HG03432 (cell line): ENCODE results near the gene NADK2.
"Not testable (repeated sequence)": the region's sequence is repeated elsewhere in the genome, so short reads cannot be mapped to it uniquely, and the experiment has no call there.

Source experiments
- ATAC-seq: cut with Tn5 transposase; IDR thresholded peaks from one replicate; pipeline ENCODE4 v1.9.1; 2021; ENCODE audit warnings: mild to moderate bottlenecking, moderate library complexity; ENCODE audit not compliant: unreplicated experiment

The NADK2 gene

DNA sequence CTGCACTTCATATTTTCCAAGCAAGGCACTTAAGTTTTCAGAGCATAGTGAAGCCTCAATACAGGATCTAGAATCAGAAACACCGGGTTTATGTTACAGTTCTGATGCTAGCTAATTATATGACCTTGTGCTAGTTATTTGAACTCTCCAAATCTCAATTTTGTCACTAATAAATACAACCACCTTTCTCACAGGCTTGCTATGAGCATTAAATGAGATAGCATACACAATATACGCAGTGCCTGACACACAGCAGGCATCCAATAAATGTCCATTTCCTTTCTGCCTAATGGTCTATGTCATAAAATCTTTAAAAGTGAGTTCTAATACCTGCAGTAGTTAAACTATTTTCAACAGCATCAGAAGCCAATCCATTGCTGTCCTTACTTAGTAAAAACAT, 32.9 kb downstream of the NADK2 start:
- no peak for ATAC-seq

DNA sequence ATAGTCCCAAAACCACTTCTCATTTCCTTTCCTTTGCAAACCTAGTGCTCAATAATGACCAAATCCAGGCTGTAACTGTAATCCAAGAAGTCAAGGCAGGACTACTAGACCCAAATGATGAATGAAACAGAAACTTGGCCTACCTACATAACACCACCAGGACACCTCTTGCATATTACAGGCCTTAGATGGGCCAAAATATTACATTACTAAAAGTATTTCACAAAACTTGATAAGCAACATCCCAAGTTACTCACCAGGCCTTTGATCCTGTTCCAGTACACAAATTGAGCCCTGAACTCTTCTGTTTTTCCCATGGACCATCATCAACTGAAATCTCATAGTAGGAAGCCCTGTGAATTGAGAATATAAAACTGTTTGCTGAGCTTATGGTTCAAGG, 34.8 kb downstream of the NADK2 start:
- ATAC-seq: no peak

DNA sequence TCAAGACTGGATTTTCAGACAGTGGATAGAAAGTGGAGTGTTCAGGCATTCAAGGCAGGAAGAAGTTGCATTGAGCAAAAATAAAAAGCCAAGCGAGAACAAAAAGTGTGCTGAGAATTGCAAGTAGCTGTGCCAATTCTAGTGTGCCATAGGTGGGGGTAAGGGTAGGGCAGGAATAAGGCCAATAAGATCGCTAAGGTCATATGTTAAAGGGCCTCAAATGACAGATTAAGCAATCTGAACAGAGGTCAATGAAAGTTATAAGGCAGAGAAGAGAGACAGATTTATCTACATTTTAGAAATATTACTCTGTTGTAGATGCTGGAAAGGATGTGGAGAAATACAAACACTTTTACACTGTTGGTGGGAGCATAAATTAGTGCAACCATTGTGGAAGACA, 36.4 kb downstream of the NADK2 start:
- no peak for ATAC-seq

DNA sequence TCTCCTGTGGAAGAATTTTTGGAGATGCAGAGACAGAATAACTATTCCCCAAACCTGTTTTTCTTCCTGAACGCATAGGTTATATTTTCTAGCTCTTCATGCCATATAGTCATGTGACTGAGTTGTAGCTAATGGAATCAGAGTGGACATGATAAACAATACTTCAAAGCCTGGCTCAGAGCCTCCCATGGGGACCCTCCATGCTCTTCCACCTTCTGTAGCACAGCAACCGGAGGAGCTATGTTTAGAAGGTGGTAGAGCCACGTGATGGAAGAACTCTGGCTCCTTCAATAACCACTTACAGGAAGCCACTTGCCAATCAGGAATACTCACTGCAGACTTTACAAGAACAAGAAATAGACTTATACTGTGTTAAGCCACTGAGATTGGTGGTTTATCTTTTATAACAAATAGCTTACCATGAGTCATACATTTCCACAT, 39.2 kb downstream of the NADK2 start:
- no peak for ATAC-seq

DNA sequence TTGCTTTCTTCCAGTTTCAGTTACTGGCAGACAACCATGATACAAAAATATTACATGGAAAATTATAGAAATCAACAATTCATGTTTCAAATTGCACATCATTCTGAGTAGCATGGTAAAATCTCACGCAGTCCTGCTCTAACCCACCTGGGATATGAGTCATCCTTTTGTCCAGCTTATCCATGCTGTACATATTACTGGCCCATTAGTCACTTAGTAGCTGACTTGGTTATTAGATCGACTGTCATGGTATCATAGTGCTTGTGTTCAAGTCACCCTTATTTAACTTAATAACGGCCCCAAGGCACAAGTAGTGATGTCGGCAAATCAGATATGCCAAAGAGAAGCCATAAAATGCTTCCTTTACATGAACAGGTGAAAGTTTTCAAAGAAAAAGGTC, 41.2 kb downstream of the NADK2 start:
- ATAC-seq: no peak

GRCh38 chr5:36199620-36200019, 42.1 kb downstream of the NADK2 start:
- no peak for ATAC-seq

GRCh38 chr5:36198783-36199182, 42.9 kb downstream of the NADK2 start:
- ATAC-seq: not testable (repeated sequence)

- no peak for ATAC-seq
These were observed 43.4 kb downstream of the NADK2 start for GRCh38 chr5:36198281-36198680.

DNA sequence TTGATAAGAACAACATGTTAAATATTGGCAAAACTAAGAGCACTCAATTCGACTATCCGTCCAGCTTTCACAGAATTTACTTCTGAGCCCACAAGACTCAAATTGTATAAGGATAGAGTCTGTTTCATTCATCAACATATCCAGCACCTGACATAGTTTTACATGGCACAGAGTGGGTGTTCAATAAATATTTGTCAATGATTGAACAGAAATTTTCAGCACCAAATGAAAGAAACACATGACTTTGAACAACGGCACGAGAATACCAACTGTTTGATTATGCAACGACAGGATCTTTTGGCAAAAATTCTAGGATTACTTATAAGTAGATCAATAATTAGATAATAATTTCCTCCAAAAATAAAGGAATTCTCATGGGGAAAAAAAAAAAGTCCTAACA, 48.0 kb downstream of the NADK2 start:
- ATAC-seq: no peak

DNA sequence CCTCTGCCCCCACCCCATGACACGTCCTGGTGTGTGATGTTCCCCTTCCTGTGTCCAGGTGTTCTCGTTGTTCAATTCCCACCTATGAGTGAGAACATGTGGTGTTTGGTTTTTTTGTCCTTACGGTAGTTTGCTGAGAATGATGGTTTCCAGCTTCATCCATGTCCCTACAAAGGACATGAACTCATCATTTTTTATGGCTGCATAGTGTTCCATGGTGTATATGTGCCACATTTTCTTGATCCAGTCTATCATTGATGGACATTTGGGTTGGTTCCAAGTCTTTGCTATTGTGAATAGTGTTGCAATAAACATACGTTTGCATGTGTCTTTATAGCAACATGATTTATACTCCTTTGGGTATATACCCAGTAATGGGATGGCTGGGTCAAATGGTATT, 57.3 kb downstream of the NADK2 start:
- ATAC-seq: not testable (repeated sequence)

- no peak for ATAC-seq
These were observed 60.0 kb downstream of the NADK2 start for GRCh38 chr5:36181774-36182173.

DNA sequence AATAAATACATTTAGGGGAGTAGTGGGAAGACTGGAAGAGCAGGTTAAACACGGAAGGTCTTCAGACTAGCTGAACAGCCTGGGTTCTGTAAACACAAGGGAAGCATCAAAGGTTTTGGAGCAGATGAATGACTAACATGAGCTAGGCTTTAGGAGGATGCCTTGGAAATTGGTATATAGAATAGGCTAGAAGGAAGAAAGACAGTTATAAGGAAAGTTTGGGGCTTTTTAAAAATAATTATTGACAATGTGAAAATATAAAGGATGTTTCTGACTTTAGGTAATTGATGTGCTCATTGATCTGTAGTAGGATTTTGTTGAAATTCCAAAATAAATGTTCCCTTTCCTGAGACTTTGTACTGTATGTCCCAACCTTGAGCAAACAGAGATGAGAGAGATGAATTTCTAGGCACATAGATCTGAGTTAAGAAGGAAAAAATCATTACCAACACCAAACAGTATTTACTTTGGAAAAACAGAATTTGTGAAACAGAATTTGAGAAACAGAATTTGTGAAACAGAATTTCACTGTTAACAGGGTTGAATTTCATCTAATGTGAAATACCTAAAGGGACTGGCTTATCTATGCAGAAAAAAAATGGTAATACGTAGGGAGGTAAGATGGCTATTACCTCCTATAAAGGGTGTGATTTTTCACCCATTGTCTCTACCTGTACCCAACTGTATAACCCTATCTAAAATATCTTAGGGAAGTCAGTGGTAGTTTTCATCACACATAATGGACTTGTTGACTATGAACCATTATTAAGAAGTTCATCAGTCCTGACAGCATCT, 61.0 kb downstream of the NADK2 start:
- no peak for ATAC-seq

DNA sequence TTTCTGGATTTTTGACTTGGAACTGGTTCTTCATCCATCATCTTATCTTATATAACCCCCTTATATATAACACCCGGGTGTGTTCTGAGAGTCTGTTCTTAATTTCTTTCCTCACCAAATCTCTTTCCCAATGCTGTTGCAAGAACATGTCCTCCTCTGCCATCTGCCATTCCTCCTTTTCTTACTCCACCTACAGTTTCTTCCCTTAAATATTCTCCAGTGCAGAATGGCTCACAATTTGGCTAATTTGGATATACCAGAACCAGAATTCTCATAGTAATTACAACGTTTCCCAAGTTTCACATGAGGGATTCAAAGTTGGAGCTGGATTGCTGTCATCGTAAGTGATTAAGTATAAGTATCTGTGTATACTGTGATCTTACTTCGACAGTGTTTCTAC, 61.8 kb downstream of the NADK2 start:
- ATAC-seq: no peak

DNA sequence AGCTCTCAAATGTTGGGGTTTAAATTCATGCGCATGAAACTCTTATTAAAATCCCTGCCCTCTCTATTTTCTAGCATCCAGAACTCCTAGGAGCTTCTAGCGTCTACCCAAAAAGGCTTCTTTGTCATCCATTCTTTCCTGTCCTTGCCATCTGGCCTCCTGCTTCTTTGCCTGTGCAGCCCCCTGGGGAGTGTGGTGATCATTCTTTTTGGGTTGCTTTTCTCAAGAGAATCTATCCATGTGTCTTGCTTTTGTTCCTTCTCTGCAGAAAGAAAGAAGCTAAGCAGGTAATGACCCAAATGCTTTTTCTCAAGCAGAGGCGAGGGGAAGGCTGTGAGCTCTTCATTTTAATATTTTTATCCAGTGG, 63.2 kb downstream of the NADK2 start:
- ATAC-seq: no peak

- ATAC-seq: no peak
These were observed 63.8 kb downstream of the NADK2 start for GRCh38 chr5:36177715-36178523.

- ATAC-seq: peak; percentile 98
These were observed 64.6 kb downstream of the NADK2 start for GRCh38 chr5:36177154-36177553.

DNA sequence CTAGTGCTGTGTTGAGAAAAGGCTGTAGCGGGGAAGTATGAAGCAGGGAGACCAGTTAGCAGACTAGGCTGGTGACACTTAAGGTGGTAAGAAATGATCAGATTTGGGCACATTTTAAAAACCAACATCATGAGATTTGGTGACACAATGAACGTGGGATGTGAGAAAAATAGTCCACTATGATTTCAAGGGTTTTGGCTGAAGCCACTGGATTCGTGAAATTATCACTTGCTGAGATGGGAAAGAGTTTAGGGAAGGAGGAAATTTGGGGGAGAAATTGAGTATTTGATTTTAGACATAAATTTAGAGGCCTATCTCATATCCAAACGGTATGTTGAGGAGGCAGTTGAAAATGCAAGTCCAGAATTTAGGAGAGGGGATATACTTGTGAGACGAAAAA, 66.7 kb downstream of the NADK2 start:
- no peak for ATAC-seq

- no peak for ATAC-seq
These were observed 67.6 kb downstream of the NADK2 start for GRCh38 chr5:36174119-36174518.

DNA sequence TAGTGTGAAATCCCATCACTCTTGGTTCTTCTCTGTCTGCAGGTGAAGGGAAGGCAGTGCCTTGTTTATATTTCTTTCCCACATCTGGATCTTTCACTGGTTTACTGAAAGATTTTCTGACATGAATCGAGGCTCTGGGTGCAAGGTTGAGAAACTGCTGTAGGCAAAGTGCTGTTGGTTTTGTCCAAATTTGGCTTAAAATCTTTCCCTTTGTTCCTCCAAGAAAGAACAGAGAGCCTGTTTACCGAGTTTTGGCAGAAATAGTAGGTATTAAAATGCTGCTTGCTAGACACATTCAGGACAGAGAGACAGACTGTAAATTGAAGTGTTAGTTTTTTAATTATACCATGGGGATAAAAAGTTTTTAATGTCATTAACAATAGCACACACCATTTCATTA, 68.3 kb downstream of the NADK2 start:
- no peak for ATAC-seq

- no peak for ATAC-seq
These were observed 69.1 kb downstream of the NADK2 start for GRCh38 chr5:36172599-36172998.

DNA sequence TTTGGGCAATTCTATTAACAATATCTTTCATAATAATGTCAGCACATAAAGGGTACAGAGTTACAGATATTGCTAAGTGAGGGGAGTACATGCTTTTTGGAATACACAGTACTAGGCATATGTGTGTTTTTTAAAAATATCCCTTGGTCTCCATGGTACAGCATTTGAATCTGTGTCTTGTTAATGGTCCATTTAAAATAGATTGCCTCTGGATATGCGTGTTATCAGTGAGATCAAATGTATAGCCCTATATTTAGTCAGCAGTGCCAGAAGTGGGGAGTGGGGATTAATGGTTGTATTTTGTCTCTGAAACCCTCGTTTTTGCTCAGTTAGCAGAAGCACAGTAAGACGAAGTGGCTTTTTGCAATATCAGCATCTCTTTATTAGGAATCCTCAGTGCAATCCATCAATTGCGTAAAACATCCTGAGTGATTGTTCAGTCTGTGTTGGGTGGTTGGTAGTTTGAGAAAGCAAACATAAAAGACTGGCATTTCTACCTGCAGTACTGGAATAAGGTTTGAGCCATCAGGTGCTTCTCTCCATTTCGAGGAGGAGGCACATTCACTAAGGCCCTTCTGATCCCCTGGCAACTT, 70.8 kb downstream of the NADK2 start:
- ATAC-seq: no peak

DNA sequence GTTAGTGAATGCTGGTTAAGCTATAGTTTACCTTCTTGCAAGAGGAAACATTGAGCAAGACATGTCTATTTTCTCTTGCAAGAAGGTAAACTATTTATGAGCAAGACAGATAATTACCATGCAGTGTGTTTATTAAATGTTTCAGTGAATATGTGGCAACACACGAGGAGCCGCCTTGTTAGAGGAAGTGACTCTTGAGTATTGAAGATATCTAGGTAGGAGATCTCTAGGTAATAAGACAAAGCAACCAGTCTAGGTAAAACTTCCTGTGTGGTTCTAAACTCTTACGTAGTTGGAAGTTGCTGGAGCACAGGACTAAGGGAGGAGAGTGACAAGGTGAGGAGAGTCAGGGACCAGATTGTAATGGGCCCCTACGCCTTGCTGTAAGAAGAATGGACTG, 73.0 kb downstream of the NADK2 start:
- ATAC-seq: no peak
